Calu3 (cell line): ENCODE results near the gene GZMA. TPM values are rescaled to one million over a fixed set of nuclear protein-coding genes. Genes with fewer than 3 reads are reported as not detected.

Source experiments
- BruUV-seq: library from RNA; stranded (reverse); fragments of 400-500 nt; replicated peaks from 2 replicates; lab custom pipeline; 2021; lab: Mats Ljungman, UMichigan
- CTCF ChIA-PET: fragments of 300-600 bp; sonication (Branson Sonifier 250); formaldehyde crosslinking; loops from one replicate; lab custom pipeline; 2022; ENCODE audit warnings: antibody characterized with exemption; lab: Charles Lee
- DNase-seq: peaks from one replicate; pipeline ENCODE4 v3.0.0; 2022
- H3K27ac Mint-ChIP-seq: one replicate; pipeline ENCODE4 v1.8.0; 2022; ENCODE audit warnings: mixed read lengths; ENCODE audit not compliant: unreplicated experiment
- H3K27me3 Mint-ChIP-seq: one replicate; pipeline ENCODE4 v1.8.0; 2022; ENCODE audit warnings: mixed read lengths; ENCODE audit not compliant: unreplicated experiment
- H3K36me3 Mint-ChIP-seq: one replicate; pipeline ENCODE4 v1.8.0; 2022; ENCODE audit warnings: mild to moderate bottlenecking, moderate library complexity, mixed read lengths; ENCODE audit not compliant: insufficient read depth, unreplicated experiment
- H3K4me1 Mint-ChIP-seq: one replicate; pipeline ENCODE4 v1.8.0; 2022; ENCODE audit warnings: mild to moderate bottlenecking, low read depth, mixed read lengths; ENCODE audit not compliant: unreplicated experiment
- H3K4me3 Mint-ChIP-seq: one replicate; pipeline ENCODE4 v1.8.0; 2022; ENCODE audit warnings: mild to moderate bottlenecking, low read depth, moderate library complexity, mixed read lengths; ENCODE audit not compliant: unreplicated experiment
- H3K9me3 Mint-ChIP-seq: one replicate; pipeline ENCODE4 v1.8.0; 2022; ENCODE audit warnings: low read depth, mixed read lengths; ENCODE audit not compliant: unreplicated experiment
- intact Hi-C: fragments of 100-400 bp; cut with micrococcal nuclease; formaldehyde crosslinking; loops from one replicate; pipeline ENCODE4 v1.10.0; 2022; ENCODE audit not compliant: unreplicated experiment
- total RNA-seq: library from RNA; stranded (reverse); gene quantifications from 2 replicates; pipeline ENCODE4 v1.2.3, GENCODE V29; 2022
- TF ChIP-seq, protein P1 (sequence below): fragments of 200-600 bp; IDR thresholded peaks from one replicate; pipeline ENCODE4 v1.8.0; 2022; ENCODE audit warnings: antibody characterized with exemption; ENCODE audit not compliant: unreplicated experiment

GZMA gene
- total RNA-seq, 1 experiment from 2014 or later, result not detected

DNA sequence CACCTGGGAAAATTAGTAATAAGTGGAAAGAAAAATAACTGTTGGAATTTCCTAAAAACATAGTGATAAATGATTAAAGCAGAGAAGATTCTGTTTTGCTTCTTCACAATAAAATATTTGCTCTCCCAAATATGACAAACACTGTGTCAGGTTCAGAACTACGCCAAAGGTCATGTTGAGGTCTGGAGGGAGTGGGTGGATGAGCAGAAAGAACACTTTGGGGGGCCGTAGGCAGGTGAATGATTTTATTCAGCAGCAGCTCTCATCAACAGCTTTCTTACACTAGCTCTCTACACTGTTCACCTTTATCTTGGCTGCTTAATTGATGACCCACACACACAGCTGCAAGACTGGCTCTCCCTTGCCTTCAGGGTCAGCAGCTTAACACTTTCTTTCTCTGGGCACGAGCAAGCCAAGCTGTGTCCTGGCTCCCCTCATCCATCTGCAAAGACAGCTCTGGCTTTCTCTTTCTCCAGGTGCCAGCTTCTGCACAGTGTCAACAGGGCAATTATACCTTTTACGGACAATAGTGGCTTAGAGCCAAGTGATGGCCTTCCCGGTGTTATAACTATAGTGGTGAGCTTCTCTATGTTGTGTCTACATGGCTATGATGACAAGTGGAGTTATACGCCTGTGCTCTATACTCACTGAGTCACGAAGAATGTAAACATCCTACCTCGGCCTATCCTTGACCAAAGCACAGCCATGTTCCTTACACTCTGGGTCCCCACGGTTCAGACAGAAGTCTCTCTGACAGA, 38.6 kb downstream of the GZMA start:
- CTCF ChIA-PET, result no interaction called here
- H3K27me3 Mint-ChIP-seq, result peaks cover 70% of the 10 kb centered on the region
- no peak for DNase-seq
- no TSS peak for BruUV-seq
- H3K4me1 Mint-ChIP-seq, result no peaks in the 10 kb centered on the region
- no peak overlapping the region for H3K4me3 Mint-ChIP-seq
- no peaks in the 10 kb centered on the region for H3K36me3 Mint-ChIP-seq
- TF ChIP-seq, protein P1, sequence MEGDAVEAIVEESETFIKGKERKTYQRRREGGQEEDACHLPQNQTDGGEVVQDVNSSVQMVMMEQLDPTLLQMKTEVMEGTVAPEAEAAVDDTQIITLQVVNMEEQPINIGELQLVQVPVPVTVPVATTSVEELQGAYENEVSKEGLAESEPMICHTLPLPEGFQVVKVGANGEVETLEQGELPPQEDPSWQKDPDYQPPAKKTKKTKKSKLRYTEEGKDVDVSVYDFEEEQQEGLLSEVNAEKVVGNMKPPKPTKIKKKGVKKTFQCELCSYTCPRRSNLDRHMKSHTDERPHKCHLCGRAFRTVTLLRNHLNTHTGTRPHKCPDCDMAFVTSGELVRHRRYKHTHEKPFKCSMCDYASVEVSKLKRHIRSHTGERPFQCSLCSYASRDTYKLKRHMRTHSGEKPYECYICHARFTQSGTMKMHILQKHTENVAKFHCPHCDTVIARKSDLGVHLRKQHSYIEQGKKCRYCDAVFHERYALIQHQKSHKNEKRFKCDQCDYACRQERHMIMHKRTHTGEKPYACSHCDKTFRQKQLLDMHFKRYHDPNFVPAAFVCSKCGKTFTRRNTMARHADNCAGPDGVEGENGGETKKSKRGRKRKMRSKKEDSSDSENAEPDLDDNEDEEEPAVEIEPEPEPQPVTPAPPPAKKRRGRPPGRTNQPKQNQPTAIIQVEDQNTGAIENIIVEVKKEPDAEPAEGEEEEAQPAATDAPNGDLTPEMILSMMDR, result no peak
- intact Hi-C loops, result no loop called here
- H3K9me3 Mint-ChIP-seq, result no peaks in the 10 kb centered on the region
- no peak overlapping the region for H3K27ac Mint-ChIP-seq

DNA sequence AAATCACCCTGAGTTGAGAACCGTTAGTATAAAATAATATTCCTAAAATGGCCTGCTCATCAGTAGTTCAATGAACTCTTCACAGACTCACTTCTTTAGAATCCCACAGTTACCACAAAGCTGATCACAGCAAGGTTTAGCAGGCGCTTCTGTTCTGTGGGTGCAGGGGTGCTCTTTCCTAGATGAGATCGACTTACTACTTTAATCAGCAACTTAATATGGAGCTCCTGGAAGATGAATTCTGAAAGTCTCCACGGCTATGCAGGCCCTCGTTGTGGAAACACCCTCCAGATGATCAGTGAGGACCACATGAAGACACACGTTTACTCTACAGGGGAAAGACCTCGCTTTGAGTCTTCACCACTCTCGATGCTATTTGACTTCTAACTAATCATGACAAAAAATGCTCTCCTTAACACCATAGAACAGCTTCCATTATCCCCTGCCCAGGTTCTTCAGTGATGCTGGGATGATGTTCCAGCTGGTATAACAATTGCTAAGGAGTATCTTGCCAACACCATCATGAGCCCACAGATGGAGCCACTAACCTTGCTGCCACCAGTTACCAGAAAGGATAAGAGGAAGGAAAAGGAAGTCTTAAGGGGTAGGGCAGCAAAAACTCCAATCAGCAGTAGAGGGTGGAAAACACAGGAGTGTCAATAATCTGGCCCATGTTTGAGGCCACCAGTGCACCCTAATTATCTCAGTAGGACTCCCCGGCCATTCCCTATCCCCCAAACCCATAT, 39.7 kb downstream of the GZMA start:
- H3K36me3 Mint-ChIP-seq, result no peaks in the 10 kb centered on the region
- H3K9me3 Mint-ChIP-seq, result no peaks in the 10 kb centered on the region
- H3K27ac Mint-ChIP-seq, result no peak overlapping the region
- H3K27me3 Mint-ChIP-seq, result peaks cover 77% of the 10 kb centered on the region
- no peaks in the 10 kb centered on the region for H3K4me1 Mint-ChIP-seq
- DNase-seq, result no peak
- no TSS peak for BruUV-seq
- H3K4me3 Mint-ChIP-seq, result no peak overlapping the region
- intact Hi-C loops, result no loop called here
- TF ChIP-seq, protein P1, result no peak
- CTCF ChIA-PET, result no interaction called here

DNA sequence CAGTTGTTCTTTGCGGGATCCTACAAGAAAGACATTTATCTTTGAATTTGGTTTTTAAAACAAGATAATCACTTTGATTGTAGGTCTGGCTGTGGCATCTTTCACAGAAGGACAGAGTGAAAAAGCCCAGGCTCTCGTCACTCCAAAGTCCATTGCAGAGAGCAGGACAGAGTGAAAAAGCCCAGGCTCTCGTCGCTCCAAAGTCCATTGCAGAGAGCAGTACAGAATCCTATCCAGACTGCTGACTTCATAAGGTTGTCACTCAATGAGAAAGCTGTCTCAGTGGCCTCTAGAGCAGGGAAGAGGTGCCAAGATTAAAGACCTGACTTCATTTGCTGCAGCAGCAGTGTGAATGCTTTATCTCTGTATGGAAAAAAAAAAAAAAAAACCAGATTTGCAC, 41.2 kb downstream of the GZMA start:
- H3K4me3 Mint-ChIP-seq, result no peak overlapping the region
- no peaks in the 10 kb centered on the region for H3K9me3 Mint-ChIP-seq
- TF ChIP-seq, protein P1, result no peak
- no peak overlapping the region for H3K27ac Mint-ChIP-seq
- H3K27me3 Mint-ChIP-seq, result peaks cover 64% of the 10 kb centered on the region
- H3K36me3 Mint-ChIP-seq, result no peaks in the 10 kb centered on the region
- intact Hi-C loops, result no loop called here
- no peak for DNase-seq
- no peaks in the 10 kb centered on the region for H3K4me1 Mint-ChIP-seq
- CTCF ChIA-PET, result no interaction called here
- BruUV-seq, result no TSS peak

DNA sequence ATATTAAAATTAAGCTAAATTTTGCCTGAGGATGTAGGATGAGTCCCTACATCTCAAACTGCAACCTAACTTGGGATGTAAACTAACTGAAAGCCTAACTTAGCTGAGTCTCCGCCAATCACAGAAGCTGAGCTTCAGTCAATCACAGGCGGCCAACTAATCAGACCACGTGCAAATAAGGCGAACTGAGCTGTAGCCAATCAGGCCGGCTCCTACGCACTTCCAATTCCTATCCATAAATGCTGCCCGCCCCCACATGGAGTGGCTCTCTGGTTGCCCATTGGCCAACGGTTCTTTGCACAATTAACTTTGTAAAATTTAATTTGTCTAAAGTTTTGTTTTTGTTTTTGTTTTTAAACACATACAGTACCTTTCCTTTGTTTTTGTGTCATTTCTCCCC, 43.6 kb downstream of the GZMA start:
- Mint-ChIP-seq H3K9me3 (no peaks in the 10 kb centered on the region), H3K4me3 (no peak overlapping the region), H3K27ac (no peak overlapping the region), H3K36me3 (no peaks in the 10 kb centered on the region), H3K27me3 (peaks cover 71% of the 10 kb centered on the region), H3K4me1 (no peaks in the 10 kb centered on the region)
- CTCF ChIA-PET, result interaction anchor here (1.2 kb wide), 2 partner anchors 202 to 203 kb away, joined by 4 to 12 read pairs; no protein-coding TSS in a partner anchor
- intact Hi-C loops, result loop anchor here (1.0 kb wide), 2 partner anchors 202 to 240 kb away; no protein-coding TSS in a partner anchor
- TF ChIP-seq, protein P1, result no peak
- BruUV-seq, result no TSS peak
- no peak for DNase-seq
